Measurements from ENCODE around the gene KIFBP.

KIFBP gene

DNA sequence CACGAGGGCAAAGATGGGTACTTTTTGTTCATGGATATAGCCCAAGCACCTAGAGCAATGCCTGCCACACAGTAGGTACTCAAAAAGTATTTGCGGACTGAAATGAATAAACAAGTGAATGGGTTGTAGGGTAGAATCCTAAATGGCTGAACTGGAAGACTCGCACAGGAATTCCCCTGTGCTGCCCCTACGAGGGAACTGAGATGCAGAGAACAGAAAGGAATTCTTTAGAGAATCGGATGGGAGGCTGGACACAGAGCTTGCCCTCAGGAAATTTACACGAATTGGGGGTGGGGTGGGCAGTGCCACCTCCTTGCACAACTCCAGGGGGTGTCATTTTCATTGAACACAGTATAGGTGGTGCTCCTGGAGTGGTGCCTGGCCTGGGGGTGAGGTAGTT is 64.1 kb downstream of the KIFBP start:
- no peak for DNase-seq

DNA sequence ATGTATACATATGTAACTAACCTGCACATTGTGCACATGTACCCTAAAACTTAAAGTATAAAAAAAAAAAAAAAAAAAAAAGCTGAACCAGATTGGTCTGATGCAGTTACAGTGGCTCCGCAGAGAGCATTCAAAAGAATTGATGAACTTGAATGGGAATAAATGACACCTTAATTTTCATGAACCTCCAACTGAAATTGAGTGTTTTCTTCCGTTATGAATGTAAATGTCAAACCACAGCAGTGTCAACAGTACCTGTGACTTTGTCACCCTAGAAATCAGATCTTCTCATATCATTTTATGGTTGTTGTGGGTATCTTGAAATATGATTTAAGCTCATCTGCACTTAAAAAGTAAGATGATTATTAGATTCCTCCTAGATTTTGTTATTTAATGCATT is 66.6 kb downstream of the KIFBP start:
- DNase-seq: no peak

DNA sequence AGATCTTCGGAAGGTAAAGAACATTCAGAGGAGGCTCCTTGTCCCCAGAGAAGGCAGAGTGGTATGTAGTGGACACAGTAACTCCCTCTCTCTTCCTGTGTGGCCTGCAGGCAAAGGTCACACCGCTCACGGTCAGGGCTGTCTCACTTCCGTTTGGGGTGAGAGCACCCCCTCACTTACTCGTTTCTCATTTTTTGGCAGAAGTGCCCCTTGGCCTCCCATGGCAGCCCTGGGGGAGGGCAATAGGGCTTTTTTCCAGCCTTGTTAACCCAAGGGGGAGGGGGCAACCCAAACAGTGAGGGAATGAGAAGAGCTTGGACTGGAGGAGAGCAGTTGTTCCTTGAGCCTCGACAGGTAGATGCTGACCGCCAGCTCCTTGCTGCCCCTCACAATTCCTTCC is 67.5 kb downstream of the KIFBP start:
- DNase-seq: no peak

- DNase-seq: no peak
Measured at GRCh38 chr10:69056536-69057260, 68.1 kb downstream of the KIFBP start.

DNA sequence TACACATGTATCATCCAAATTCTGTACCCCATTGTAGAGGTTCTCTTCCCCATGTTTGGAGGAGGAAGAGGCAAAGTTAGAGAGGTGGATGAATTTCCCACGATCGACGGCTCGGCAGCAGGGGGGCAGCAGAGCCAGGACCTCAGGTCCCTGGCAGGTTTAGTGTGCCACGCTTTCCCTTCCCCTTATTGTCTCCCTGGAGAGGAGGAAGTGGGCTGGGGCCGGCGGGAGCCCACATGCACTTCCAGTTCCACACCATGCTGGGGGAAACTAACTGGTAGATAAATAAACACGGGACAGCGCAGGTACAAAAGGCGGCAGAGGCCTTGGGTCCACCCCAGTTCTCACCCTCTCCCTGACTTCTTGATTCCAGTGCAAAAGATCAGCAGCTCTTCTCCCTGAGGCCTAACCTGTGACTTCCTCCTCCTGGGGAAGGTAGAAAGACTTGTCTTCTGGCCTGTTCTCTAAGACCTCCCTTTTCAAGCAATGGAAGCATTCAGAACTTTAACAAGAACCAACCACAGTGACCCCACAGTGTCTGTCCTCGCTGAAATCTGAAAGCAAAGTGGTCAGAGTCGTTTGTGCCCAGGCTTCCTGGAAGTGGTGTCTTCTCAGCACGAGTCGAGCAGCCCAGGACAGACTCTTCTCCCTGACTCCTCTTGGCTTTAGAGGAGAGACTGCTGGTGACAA is 68.8 kb downstream of the KIFBP start:
- no peak for DNase-seq

GRCh38 chr10:69057951-69058297 is 69.3 kb downstream of the KIFBP start:
- DNase-seq: no peak

- DNase-seq: no peak
Measured at GRCh38 chr10:69060127-69060798, 71.7 kb downstream of the KIFBP start.

GRCh38 chr10:69061305-69062161 is 72.9 kb downstream of the KIFBP start:
- peak; percentile 20 for DNase-seq

DNA sequence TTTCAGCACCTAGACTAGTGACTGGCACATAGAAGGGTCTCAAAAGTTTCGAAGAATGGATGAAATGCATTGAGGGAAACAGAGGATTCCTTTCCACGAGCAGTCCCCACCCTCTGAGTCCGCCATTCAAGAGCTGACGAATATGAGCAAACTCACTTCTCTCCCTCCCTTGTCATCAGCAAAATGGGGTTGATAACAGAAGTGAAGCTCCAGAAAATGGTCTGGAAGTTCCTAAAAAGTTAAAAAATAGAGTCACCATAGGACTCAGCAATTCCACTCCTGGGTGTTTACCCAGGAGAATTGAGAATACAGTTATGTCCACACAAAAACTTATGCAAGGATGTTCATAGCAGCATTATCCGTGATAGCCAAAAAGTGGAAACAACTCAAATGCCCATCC is 74.3 kb downstream of the KIFBP start:
- DNase-seq: no peak

GRCh38 chr10:69064762-69065328 is 76.2 kb downstream of the KIFBP start:
- DNase-seq: no peak

- peak; percentile 63 for DNase-seq
Measured at GRCh38 chr10:69065406-69066361, 77.1 kb downstream of the KIFBP start.

Data from stimulated activated CD4-positive, alpha-beta T cell treated with anti-CD3 and anti-CD28 coated beads, Interleukin-4, amount 100 ng/mL, for 24 hours (primary cell).